Islet of Langerhans (tissue), 1 donor: ENCODE data around the gene UBXN4.

Experiments used
- FAIRE-seq: peaks from one replicate; lab custom pipeline; 2011; peaks lifted over from hg19 to GRCh38; lab: Jason Lieb, UNC

UBXN4 gene

GRCh38 chr2:135812907-135813511, 71.4 kb downstream of the UBXN4 start:
- no peak for FAIRE-seq

GRCh38 chr2:135815269-135815668, 73.6 kb downstream of the UBXN4 start:
- FAIRE-seq, result no peak

GRCh38 chr2:135817466-135817865, 75.8 kb downstream of the UBXN4 start:
- FAIRE-seq, result no peak

GRCh38 chr2:135817951-135818350, 76.3 kb downstream of the UBXN4 start:
- FAIRE-seq, result no peak

- FAIRE-seq, result no peak
These were observed 77.4 kb downstream of the UBXN4 start for GRCh38 chr2:135818937-135819610.

GRCh38 chr2:135820003-135820618, 78.5 kb downstream of the UBXN4 start:
- no peak for FAIRE-seq

GRCh38 chr2:135821190-135821589, 79.5 kb downstream of the UBXN4 start:
- FAIRE-seq, result no peak

GRCh38 chr2:135822855-135823254, 81.2 kb downstream of the UBXN4 start:
- FAIRE-seq, result no peak

GRCh38 chr2:135825131-135825530, 83.5 kb downstream of the UBXN4 start:
- FAIRE-seq, result no peak

GRCh38 chr2:135825550-135826176, 84.0 kb downstream of the UBXN4 start:
- no peak for FAIRE-seq

GRCh38 chr2:135826544-135826943, 84.9 kb downstream of the UBXN4 start:
- FAIRE-seq, result no peak

- FAIRE-seq, result no peak
These were observed 87.9 kb downstream of the UBXN4 start for GRCh38 chr2:135829378-135830135.

GRCh38 chr2:135831180-135831812, 89.6 kb downstream of the UBXN4 start:
- no peak for FAIRE-seq

- no peak for FAIRE-seq
These were observed 91.2 kb downstream of the UBXN4 start for GRCh38 chr2:135832891-135833290.
